ENCODE data around the gene ANTKMT.
"Not testable (repeated sequence)": the region's sequence is repeated elsewhere in the genome, so short reads cannot be mapped to it uniquely, and the experiment has no call there.

ANTKMT gene

DNA sequence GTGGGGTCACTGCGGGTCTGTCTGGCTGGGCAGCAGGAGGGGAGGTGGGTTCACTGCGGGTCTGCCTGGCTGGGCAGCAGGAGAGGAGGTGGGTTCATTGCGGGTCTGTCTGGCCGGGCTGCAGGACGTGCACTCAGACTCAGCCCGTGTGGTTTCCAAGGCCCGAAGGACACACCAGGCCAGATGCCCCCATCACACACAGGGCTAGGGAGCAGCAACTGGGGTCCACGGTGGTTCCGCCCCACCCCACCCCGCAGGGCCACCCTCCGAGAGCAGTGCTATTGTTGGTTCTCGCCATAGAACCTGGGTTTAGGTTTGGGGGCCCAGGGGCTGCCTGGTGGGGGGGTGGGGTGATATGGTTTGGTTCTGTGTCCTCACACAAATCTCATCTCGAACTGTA, 25.7 kb downstream of the ANTKMT start:
- DNase-seq = no peak

DNA sequence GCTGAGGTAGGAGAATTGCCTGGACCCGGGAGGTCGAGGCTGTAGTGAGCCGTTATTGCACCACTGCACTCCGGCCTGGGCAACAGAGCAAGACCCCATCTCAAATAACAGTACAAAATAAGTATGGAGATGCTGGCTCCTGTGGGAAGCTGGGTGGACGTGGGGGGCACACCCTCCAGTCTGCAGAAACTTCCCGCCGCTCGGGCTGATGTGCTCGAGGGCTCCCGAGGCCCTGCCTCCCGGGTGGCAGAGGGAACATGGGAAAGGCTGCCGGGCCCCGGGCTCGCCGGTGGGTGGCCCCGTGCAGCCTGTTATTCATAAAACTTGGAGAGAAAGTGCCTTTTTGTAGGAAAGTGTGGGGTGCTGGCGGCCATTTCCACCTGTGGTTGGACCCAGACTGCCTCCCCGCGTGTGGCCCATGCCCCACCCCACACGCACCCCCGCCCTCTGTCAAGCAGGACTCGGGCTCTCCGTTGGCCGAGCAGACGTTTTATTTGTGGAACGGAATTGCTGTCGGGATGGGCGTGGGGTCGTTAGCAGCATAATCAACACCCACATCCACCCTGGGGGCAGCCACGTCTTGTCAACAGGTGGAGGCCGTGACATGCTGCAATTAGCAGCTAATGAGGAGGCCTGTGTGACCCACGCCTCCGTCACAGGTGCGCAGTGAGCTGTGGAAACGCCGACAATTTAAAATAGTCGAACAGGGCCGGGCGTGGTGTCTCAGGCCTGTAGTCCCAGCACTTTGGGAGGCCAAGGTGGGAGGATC, 27.2 kb downstream of the ANTKMT start:
- DNase-seq = no peak

DNA sequence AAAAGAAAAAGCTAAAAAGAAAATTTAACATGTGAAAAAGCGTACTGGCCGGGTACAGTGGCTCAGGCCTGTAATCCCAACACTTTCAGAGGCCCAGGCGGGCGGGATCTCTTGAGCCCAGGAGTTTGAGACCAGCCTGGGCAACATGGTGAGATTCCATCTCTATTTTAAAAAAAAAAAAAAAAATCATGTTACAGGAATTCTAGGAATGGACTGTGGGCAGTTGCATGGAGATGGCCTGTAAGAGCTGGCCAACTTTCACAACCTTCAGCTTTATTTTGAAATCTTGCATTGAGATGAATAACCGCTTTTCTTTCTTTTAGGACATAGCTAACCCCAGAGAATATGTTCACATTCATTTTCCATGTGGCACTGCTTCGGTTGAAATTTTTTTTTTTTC, 28.1 kb downstream of the ANTKMT start:
- DNase-seq = no peak

DNA sequence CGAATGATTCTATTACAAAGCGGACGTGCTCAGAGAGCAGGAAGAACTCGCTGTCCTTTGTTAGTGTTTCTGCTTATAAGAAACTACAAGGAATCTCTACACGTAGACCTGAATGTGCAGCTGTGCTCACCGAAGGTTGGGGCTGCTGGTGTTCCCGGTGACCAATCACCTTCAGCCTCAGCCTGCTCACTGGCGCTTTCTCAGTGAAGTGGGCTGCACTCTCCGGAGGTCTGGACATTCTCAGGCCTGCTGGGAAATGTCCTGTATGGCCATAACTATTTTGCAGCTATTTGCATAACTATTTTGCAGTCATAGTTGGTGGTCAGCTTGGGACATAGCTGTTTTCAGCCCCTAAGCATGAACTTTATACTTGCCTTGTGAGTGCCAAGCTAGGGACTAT, 29.5 kb downstream of the ANTKMT start:
- DNase-seq = no peak

DNA sequence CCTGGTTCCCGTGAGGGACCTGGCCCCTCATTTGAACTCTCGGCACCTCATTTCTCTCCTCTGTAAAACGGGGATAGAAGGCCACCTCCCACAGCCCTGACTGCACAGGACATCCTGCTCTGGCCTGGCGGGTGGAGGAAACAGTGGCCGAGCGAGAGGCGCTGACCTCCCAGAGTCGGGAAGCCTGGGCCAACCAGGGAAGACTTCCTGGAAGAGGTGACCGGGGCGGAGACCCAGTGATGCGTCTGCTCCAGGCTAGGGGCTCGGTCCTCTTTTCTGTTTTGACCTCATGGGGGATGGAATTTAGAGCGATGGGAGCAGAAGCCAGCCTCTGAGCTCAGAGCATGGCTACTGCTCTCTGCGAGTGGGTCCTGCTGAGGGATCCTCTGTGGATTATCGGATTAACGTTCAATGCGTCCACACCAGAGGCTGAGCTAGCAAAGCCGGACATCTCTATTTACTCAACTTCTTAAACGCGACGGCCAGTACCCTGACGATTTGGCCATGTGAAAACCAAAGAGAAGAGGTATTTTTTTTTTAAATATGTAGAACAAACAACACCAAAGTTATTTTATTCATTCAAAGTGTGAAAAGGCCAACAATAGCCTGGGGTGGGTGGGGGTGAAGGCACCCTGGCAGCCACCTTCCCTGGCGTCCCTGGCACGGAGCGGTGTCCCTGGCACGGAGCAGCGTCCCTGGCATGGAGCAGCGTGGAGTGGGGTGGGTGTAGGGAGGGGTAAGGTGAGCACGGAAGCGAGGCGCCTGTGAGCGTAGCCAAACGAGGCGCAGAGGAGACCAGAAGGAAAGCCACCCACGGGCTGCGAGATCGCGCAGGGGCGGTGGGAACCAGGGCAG, 30.4 kb downstream of the ANTKMT start:
- DNase-seq = no peak

DNA sequence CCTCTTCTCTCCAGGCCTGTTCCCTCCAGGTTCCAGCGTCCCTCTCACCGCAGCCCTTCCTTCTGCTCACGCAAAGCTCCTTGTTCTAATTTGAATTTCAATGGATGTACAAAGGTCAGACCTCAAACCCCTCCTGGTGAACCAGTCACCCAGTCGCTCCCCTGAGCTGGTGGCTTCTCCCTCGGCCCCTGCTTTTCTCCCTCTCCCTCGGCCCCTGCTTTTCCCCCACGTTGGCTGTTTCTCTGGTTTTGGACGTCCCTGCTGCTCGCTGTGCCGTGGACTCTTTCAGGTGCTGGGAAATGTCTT, 31.0 kb downstream of the ANTKMT start:
- no peak for DNase-seq

DNA sequence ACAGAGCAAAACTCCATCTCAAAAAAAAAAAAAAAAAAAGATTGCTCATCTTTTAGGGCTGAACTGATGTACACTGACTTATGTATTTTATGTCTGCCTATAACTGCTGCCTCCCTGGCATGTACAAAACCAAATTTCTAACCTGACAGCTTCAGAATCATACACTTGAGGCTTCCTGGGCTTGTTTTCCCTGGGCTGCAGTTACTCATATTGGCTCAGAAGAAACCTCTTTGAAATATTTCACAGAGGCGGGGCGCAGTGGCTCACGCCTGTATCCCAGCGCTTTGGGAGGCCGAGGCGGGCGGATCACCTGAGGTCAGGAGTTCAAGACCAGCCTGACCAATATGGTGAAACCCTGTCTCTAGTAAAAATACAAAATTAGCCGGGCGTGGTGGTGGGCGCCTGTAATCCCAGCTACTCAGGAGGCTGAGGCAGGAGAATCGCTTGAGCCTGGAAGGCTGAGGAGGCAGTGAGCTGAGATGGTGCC, 33.2 kb downstream of the ANTKMT start:
- not testable (repeated sequence) for DNase-seq

DNA sequence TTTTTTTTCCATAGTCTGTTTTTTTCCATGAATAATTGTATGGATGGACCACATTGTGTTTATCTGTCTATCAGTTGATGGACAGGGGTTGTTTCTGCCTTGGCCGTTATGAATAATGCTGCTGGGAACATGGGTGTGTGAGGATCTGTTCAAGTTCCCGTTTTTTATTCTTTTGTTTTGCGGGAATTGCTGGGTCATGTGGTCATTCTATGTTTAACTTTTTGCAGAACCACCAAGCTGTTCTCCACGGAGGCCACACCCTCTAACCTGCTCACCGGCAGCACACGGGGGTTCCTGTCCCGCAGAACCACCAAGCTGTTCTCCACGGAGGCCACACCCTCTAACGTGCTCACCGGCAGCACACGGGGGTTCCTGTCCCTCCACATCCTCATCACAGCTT, 33.7 kb downstream of the ANTKMT start:
- no peak for DNase-seq

DNA sequence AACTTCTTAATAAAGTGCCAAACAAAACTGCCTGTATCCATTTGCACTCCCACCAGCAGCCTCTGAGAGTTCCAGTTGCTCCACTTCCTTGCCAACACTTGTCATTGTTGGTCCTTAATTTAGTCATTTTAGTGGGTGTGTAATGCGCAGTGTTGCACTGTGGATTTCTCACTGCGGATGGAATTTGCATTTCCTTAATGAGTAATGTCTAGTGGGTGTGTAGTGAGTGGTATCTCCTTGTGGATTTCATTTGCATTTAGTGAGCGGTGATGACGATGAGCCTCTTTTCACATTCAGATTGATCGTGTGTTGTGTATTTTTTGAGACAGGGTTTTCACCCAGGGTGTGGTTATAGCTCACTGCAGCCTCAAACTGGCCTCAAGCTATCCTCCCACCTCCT, 35.5 kb downstream of the ANTKMT start:
- no peak for DNase-seq

DNA sequence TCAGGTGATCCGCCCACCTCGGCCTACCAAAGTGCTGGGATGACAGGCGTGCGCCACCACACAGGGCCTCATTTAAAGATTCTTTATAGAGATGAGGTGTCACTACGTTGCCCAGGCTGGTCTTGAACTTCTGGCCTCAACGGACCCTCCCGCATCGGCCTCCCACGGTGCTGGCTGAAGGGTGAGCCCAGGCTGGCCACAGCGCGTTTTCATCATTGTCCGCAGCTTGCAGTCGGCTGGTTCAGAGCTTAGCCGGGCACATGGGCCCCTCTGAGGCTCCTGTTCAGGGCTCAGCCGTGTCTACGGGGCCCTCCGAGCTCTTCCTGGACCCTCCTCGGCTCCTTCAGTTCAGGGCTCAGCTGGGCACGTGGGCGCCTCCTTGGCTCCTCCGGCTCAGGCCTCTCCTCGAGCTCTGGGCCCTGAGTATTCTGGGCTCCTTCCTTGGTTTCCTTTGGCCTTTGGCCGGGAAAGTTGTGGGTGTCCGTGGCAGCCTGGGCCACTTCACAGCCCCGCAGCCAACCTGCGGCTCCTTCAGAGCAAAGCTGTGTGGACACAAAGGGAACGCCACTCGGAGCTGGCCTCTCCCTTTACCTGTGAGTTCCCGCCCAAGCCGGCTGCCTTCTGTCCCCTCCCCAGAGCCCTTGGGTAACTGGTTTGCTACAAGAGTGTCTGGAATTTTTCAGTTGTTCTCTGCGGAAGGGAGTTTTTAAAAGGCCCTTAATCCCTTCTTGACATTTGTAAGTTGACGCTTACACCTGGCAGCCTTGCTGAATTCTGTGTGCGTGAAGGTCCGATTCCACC, 38.4 kb downstream of the ANTKMT start:
- no peak for DNase-seq

DNA sequence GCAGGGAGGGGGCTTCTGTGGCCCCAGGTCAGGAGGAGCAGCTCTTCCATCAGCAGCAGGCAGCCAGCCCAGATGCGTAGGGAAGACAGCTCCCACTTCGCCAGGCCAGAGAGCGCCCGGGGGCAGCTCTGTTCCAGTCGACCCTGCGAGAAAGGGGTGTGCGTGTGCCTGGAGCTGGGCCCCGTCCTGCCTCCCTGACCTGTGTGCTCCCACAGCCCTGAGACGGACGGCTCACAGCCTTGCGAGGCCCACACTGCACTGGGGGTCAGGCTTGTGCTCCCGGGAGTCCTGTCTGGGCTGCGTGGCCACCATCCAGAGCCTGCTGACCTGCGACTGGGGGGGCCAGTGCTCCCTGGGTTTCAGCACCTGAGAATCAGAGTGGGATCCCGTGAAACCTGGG, 39.1 kb downstream of the ANTKMT start:
- DNase-seq = no peak

DNA sequence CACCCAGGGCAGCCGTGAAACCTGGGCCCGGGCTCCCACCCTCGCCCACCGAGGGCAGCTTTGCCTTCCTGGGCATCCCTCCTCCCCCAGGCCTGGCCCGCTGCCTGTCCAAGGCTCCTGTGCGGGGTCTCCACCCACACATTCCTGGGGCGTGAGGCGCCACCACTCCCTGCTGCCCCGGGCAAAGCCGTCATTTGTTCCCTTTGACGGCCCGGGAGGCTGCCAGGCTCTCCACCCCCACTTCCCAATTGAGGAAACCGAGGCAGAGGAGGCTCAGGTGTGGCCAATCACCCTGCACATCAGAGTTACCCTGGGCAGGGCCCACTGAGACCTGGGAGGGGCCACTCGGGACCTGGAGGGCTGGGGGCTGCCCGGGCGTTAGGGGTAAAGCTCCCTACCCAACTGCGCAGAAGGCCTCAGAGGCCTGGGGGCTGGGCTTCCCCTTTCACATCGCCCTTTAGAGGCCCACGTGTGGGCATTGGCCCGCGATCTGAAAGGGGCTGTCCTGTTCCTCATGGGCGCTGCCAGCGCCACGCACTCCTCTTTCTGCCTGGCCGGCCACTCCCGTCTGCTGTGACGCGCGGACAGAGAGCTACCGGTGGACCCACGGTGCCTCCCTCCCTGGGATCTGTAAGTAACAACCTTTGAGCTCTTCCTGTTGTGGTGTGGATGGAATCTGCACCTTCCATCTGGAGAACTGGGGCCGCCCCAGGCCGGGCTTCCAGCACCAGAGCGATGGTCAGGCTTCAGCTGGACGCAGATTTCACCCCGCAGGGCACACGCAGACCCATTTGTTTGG, 39.8 kb downstream of the ANTKMT start, which contains the start of gene MSLN:
MSLN (plus strand) TSS at position 190 of the 799 bp plus-strand sequence. CDS start 1,947 bp downstream, outside the sequence.
- DNase-seq = no peak

DNA sequence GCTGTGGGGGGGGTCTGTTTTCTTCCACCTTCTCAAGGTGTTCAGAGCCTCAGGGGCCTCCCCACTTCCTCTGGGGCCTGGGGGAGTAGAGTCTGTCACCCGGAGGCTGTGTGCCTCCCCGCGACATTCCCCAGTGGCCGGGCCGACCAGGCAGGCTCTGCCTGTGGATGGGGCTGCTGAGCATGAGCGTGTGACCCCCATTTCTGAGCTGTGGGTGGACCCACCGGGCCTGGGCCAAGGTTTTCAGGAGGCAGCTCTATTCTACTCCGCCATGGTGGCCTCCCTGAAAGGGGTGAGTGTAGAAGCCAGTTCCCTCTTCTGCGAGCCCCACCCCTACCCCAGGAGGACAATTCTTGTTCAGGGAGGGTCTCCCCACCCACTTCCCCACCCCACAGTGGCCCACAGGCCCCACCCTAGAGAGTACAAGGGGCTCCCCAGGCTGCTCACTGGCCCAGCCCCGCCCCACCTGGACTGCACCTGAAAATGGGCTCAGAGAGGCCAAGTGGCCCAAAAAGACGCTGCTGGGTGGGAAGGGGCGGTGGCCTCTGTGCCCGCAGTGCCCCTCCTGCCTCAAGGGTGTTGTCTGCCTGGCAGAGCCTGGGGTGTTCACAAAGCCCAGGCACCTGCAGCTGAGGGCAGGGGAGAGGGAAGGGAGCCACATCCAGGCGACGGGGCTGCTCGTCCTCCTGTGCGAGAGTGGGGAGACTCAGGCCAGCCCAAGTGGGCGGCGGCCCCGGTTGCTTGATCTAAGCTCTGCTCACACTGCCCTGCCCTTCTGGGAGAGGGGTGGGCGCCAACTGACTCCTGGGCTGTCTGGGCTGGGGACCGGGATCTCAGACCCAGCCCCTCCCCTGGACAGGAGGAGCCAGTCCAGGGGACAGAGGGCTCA, 40.9 kb downstream of the ANTKMT start:
- DNase-seq = no peak

DNA sequence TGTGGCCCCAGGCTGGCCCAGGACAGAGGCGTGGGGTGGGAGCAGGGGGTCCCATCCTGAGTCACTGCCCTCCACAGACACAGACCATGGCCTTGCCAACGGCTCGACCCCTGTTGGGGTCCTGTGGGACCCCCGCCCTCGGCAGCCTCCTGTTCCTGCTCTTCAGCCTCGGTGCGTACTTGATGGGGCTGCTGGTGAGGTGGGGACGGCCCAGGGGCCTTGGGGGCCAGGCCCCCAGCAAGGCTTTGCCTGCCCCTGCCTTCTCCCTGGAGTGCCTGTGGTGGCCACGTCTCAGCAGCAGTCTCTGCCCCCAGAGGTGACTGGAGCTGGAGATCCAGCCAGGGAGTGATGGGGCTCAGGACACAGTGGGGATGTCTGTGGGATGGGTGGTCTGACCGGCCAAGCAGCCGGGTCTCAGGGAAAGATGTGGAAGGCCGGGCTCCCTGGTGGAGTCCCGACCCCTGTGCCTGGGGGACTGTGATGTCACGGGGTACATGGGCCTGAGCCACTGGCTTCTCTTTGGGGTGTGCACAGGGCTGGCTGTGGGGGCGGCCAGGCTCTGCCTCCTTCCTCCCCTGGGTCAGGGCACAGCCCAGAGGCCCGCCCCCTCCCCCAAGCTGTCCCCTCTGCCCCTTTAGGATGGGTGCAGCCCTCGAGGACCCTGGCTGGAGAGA, 41.8 kb downstream of the ANTKMT start:
- DNase-seq = no peak

DNA sequence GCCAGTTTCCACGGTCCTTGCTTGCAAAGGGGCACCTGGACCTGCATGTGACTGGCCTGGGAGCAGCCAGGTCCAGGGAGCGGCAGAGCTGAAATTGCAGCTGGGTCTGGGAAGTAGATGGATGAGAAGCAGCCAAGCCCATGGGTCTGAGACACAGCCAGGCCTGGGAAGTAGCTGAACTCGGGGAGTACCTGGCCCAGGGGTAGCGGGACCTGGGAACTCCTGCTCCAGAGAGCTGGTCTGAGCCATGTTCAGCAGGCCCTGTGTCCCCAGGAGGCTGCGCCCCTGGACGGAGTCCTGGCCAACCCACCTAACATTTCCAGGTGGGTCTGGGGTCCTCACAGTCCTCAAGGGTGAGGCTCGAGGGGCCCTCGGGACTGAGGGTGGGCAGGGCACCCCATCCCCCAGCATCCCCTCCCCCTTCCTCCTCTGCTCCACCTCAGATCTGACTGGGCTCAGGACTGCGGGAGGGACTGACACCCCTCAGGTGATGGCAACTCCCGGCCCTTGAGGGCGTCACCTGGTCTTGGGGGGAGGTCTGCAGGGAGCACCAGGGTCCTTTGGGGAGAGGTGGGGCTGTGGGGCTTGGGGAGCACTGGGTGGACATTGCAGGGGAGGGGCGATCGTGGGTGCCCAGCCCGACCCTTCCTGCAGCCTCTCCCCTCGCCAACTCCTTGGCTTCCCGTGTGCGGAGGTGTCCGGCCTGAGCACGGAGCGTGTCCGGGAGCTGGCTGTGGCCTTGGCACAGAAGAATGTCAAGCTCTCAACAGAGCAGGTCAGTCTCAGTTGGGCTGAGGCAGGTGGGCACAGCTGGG, 42.6 kb downstream of the ANTKMT start:
- no peak for DNase-seq

DNA sequence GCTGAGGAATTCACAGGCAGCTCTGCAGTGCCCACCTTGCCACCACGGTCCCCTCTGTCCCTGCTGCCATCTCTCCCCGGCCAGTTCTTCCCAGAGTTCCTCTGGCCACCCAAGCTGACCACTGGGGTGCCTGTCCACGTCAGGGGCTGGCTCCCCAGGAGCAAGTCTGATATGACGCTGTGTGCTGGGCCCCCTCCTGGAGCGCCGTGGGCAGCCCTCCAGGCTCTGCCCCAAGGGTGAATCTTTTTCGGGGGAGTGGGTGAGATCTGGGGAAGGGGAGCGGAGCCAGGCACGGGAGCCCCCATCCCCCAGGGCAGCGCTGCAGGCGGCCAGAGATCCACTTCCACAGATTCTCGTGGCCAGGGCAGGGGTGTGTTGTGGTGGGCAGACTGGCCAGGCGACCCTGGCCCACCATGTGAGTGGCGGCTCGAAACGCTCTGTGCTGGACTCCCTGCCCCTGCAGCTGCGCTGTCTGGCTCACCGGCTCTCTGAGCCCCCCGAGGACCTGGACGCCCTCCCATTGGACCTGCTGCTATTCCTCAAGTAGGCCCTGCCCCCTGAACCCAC, 43.3 kb downstream of the ANTKMT start:
- DNase-seq = no peak

DNA sequence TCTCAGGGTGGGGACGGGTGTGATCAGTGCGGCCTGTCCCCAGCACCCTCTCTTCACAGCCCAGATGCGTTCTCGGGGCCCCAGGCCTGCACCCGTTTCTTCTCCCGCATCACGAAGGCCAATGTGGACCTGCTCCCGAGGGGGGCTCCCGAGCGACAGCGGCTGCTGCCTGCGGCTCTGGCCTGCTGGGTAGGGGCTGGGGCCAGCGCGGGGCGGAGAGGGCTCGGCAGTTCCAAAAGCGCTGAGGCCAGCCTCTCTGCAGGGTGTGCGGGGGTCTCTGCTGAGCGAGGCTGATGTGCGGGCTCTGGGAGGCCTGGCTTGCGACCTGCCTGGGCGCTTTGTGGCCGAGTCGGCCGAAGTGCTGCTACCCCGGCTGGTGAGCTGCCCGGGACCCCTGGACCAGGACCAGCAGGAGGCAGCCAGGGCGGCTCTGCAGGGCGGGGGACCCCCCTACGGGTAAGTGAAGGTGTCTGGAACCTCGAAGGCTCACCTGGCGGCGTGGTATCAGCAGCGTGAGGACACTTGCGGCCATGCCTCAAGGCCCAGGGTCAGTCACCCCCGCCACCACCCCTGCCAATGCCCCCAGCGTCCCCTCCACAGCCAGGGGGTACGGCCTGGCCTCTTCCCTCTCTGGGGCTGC, 44.0 kb downstream of the ANTKMT start:
- no peak for DNase-seq

DNA sequence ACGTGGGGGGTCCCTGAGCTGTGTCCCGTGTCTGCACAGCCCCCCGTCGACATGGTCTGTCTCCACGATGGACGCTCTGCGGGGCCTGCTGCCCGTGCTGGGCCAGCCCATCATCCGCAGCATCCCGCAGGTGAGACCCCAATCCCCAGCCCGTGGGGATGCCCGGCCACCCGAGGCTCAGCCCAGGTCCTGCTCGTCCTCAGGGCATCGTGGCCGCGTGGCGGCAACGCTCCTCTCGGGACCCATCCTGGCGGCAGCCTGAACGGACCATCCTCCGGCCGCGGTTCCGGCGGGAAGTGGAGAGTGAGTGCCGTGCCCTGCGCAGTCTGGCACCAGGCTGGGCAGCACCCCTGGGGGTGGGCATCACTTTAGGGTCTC, 44.5 kb downstream of the ANTKMT start:
- no peak for DNase-seq

Data from CD4-positive, alpha-beta T cell treated with Interleukin-15 for 1 hour (primary cell).